ENCODE results near the gene JARID2. TPM values are rescaled to one million over a fixed set of nuclear protein-coding genes. Genes with fewer than 3 reads are reported as not detected.

Gene JARID2
- total RNA-seq, 1 experiment from 2014 or later = 23.6 TPM

DNA sequence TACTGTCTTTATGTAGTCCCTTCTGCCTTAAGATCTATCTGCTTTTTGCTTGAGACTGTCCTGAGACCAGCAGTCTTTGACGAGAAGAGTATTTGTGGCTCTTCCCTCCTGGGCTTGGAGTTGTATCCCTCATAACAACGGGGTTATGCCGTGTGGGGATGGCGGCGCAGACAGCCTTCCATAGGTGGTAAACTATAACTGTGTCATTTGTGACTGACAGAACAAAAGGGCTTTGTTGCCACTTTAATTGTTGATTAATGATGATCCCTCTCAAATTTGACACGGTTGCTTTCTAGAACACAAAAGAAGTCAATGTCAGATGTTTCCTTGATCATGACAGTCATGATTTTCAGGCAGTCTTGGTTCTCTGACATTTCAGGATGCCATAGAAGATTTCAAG is 196.6 kb downstream of the JARID2 start (continued):
- TF ChIP-seq EZH2 (IDR thresholded peaks at IDR 0.05) = no peak
- TF ChIP-seq POLR2A (IDR thresholded peaks at IDR 0.05; ENCODE audit: borderline replicate concordance, extremely low read depth, insufficient read depth, insufficient read length) = no peak

DNA sequence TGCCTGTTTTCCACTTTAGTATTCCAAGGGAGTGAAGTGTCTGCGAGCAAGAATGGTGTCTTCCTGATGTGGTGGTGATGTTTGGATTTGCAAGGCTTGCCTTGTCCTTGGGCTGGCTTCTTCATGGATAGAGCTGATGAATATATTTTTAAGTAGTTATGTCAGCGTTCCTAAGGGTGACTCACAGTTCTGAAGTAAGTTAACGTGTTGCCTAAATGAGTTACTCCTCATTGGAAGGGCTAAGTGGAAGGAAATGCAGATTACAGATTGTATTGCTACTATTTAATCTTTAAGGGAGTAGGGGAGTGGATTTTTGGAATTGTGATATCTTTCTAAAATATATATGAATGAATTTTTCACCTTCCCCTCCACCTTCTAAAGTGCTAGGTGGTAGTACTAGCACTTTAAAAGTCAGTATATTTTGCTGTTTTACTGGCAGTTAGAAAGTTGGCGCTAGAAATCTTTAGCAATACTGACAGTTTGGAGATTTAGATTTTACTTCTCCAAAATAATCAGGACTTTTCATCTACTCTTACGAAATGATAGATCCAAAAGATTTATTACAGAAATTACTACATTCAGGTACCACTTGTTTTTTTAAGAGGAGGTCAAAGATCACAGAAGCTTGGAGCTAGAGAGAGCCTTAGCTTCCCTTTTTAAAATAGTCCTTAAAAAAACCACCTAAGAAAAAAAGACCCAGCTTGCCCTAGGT is 197.4 kb downstream of the JARID2 start:
- peaks cover 43% of the 10 kb centered on the region; the same call in 1 of the 2 replicates for H3K79me2 ChIP-seq (ENCODE audit: insufficient read depth, low read length)
- ATAC-seq = no peak
- no peaks in the 10 kb centered on the region for H3K36me3 ChIP-seq (ENCODE audit: control insufficient read depth in 1 of 2, insufficient read depth in 2 of 2, low read length in 2 of 2)
- ChIA-PET POLR2A (no interaction called here), RAD21 (ENCODE audit: low non-redundant PET in 1 of 2, low total read pairs in 2 of 2, uncharacterized antibody in 2 of 2, unreplicated experiment in 2 of 2) (no interaction called here), CTCF (no interaction called here)
- H3K4me3 ChIP-seq (replicated peaks in 1 of 2; ENCODE audit: low read depth in 1 of 2, low read length in 2 of 2) = no peak overlapping the region
- TF ChIP-seq SRF (IDR thresholded peaks at IDR 0.05; ENCODE audit: low read depth) = no peak
- no peak for TF ChIP-seq POLR2AphosphoS5 (IDR thresholded peaks at IDR 0.05; ENCODE audit: low read depth, low read length)
- no peak for TF ChIP-seq ZFX (IDR thresholded peaks at IDR 0.05)
- no peak for TF ChIP-seq EGR1 (IDR thresholded peaks at IDR 0.05; ENCODE audit: low read depth)
- no peaks in the 10 kb centered on the region for H4K20me1 ChIP-seq (ENCODE audit: insufficient read depth)
- BruUV-seq (replicated peaks) = no TSS peak
- no peak overlapping the region for H3K9ac ChIP-seq (ENCODE audit: low read length)
- no peaks in the 10 kb centered on the region for H3K9me2 ChIP-seq (ENCODE audit: insufficient read depth)
- DNase-seq (ENCODE audit: low read depth, low spot score) = no peak
- no peaks in the 10 kb centered on the region for H3K9me3 ChIP-seq (ENCODE audit: control insufficient read depth in 1 of 2, insufficient read depth in 1 of 2, low read depth in 1 of 2, low read length in 2 of 2)
- H3K4me1 ChIP-seq (ENCODE audit: control insufficient read depth in 1 of 2, insufficient read depth in 2 of 2, low read length in 2 of 2) = peaks cover 11 to 27% of the 10 kb centered on the region in 2 experiments
- no peaks in the 10 kb centered on the region for H3K27me3 ChIP-seq (ENCODE audit: insufficient read depth, low read length)
- H3K4me2 ChIP-seq (ENCODE audit: low read length) = no peak overlapping the region; the same call in 1 of the 2 replicates
- intact Hi-C loops (cut with micrococcal nuclease) = loop anchor here (5.0 kb wide), 1 partner anchor 1231 kb away; no protein-coding TSS in a partner anchor
- H2AFZ ChIP-seq (ENCODE audit: low read depth, low read length, poor library complexity, severe bottlenecking) = no peak overlapping the region
- no peak overlapping the region for H3K27ac ChIP-seq (ENCODE audit: low read depth, low read length)

DNA sequence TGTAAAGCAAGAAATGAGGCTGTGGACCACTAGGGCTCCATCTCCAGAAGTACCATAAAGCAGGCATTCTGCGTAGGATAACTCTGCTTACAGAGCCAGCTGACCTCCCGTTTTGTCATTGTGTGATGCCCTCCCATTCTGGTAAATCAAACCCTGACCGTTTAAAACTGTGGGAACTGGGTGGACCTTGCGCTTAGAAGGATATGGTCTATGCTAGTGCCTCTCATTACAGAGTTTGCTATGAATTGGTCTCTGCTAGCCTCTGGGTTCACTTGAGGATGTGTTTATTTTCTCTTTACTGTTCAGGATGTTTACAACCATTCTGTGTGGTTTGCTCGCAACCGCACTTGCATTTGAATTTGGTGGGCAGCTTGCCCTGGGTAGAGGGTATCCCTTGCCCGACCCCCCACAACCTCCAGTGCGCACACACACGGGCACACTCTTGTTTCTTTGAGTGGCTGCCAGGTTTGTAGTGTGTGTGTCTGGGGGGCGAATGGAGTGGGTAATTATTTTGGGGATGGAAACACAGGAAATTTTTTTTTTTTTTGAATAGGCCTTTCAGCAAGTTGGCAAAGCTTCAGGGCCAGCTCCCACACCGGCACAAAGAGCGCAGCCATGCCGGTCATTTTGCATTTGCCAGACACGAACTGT is 198.3 kb downstream of the JARID2 start:
- no peak overlapping the region for H2AFZ ChIP-seq (ENCODE audit: low read depth, low read length, poor library complexity, severe bottlenecking)
- ChIA-PET POLR2A (no interaction called here), CTCF (interaction anchor here (0.6 to 0.9 kb wide), 2 partner anchors 19 to 43 kb away, joined by 3 read pairs; no protein-coding TSS in a partner anchor), RAD21 (ENCODE audit: low non-redundant PET in 1 of 2, low total read pairs in 2 of 2, uncharacterized antibody in 2 of 2, unreplicated experiment in 2 of 2) (no interaction called here)
- H3K27me3 ChIP-seq (ENCODE audit: insufficient read depth, low read length) = no peaks in the 10 kb centered on the region
- H3K4me2 ChIP-seq (ENCODE audit: low read length) = no peak overlapping the region
- H4K20me1 ChIP-seq (ENCODE audit: insufficient read depth) = no peaks in the 10 kb centered on the region
- H3K9me2 ChIP-seq (ENCODE audit: insufficient read depth) = no peaks in the 10 kb centered on the region
- DNase-seq (ENCODE audit: low read depth, low spot score) (no peak), ATAC-seq (no peak)
- no TSS peak for BruUV-seq (replicated peaks)
- no peak overlapping the region for H3K9ac ChIP-seq (ENCODE audit: low read length)
- no peaks in the 10 kb centered on the region for H3K9me3 ChIP-seq (ENCODE audit: control insufficient read depth in 1 of 2, insufficient read depth in 1 of 2, low read depth in 1 of 2, low read length in 2 of 2)
- H3K4me3 ChIP-seq (replicated peaks in 1 of 2; ENCODE audit: low read depth in 1 of 2, low read length in 2 of 2) = no peak overlapping the region
- H3K4me1 ChIP-seq (ENCODE audit: control insufficient read depth in 1 of 2, insufficient read depth in 2 of 2, low read length in 2 of 2) = peaks cover 11 to 29% of the 10 kb centered on the region in 2 experiments
- H3K27ac ChIP-seq (ENCODE audit: low read depth, low read length) = no peak overlapping the region
- intact Hi-C loops (cut with micrococcal nuclease) = loop anchor here (5.0 kb wide), 1 partner anchor 1232 kb away; no protein-coding TSS in a partner anchor
- H3K79me2 ChIP-seq (ENCODE audit: insufficient read depth, low read length) = peaks cover 48% of the 10 kb centered on the region; the same call in 1 of the 2 replicates
- H3K36me3 ChIP-seq (ENCODE audit: control insufficient read depth in 1 of 2, insufficient read depth in 2 of 2, low read length in 2 of 2) = no peaks in the 10 kb centered on the region
- TF ChIP-seq, protein P1, sequence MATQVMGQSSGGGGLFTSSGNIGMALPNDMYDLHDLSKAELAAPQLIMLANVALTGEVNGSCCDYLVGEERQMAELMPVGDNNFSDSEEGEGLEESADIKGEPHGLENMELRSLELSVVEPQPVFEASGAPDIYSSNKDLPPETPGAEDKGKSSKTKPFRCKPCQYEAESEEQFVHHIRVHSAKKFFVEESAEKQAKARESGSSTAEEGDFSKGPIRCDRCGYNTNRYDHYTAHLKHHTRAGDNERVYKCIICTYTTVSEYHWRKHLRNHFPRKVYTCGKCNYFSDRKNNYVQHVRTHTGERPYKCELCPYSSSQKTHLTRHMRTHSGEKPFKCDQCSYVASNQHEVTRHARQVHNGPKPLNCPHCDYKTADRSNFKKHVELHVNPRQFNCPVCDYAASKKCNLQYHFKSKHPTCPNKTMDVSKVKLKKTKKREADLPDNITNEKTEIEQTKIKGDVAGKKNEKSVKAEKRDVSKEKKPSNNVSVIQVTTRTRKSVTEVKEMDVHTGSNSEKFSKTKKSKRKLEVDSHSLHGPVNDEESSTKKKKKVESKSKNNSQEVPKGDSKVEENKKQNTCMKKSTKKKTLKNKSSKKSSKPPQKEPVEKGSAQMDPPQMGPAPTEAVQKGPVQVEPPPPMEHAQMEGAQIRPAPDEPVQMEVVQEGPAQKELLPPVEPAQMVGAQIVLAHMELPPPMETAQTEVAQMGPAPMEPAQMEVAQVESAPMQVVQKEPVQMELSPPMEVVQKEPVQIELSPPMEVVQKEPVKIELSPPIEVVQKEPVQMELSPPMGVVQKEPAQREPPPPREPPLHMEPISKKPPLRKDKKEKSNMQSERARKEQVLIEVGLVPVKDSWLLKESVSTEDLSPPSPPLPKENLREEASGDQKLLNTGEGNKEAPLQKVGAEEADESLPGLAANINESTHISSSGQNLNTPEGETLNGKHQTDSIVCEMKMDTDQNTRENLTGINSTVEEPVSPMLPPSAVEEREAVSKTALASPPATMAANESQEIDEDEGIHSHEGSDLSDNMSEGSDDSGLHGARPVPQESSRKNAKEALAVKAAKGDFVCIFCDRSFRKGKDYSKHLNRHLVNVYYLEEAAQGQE (IDR thresholded peaks at IDR 0.05; ENCODE audit: low read depth) = no peak
- TF ChIP-seq EZH2phosphoT487 (IDR thresholded peaks at IDR 0.05; ENCODE audit: borderline replicate concordance) (no peak), RAD21 (IDR thresholded peaks at IDR 0.05; ENCODE audit: low read depth) (no peak), ELF1 (IDR thresholded peaks at IDR 0.05; ENCODE audit: borderline replicate concordance, low read depth) (no peak), YY1 (IDR thresholded peaks at IDR 0.05; ENCODE audit: extremely low read depth, insufficient replicate concordance, low read depth, low read length) (no peak), EZH2 (IDR thresholded peaks at IDR 0.05) (no peak), ZNF274 (IDR thresholded peaks at IDR 0.05; ENCODE audit: low read depth, low read length) (no peak)
